ENCODE data around the gene FCF1. TPM values are rescaled to one million over a fixed set of nuclear protein-coding genes. Genes with fewer than 3 reads are reported as not detected.

FCF1 gene
- total and polyA plus RNA-seq, 2 of the 4 experiments (the other 2 are of a cell fraction): 37.1 to 45.5 TPM

DNA sequence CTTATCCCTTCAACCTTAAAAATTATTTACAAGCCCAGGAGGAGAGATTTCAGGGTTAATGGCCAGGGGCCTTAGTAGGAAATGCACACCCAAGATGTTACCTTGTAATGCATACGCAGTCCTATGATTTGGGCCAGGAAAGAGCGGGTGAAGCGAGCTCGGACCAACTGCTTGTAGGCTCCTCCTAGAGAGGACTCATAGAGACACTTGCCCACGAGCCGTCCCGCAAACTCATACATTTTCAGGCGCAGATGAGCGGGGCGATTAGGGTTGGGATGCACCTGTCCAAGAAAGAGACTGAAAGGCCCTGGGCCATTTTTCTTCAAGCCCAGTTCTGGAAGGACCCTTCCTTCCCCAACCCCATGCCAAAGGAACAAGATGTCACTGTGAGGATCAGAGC is 43.1 kb upstream of the FCF1 start:
- Histone ChIP-seq H4K5ac (ENCODE audit: low read depth, low read length) (no peak overlapping the region), H3K4me2 (ENCODE audit: low read depth, low read length) (no peak overlapping the region), H3K23ac (ENCODE audit: low read depth, low read length) (0 out of 2 replicates have a peak overlapping the region, but pooled peaks have one; percentile 14), H2AFZ (replicated peaks; ENCODE audit: low read length, poor library complexity) (no peak overlapping the region), H4K20me1 (ENCODE audit: insufficient read depth, low read length) (no peaks in the 10 kb centered on the region), H3K9me3 (ENCODE audit: control insufficient read depth, insufficient read depth, low read length) (no peaks in the 10 kb centered on the region), H3K4me1 (ENCODE audit: control insufficient read depth, insufficient read depth, low read length) (peaks cover 6% of the 10 kb centered on the region), H3K4ac (ENCODE audit: low read depth, low read length) (no peak overlapping the region), H2BK5ac (ENCODE audit: low read depth, low read length, poor library complexity, severe bottlenecking) (no peak overlapping the region), H3K27ac (ENCODE audit: insufficient read depth, low read length) (no peak overlapping the region), H4K8ac (ENCODE audit: low read depth in 2 of 2, low read length in 2 of 2) (no peak overlapping the region), H3K18ac (ENCODE audit: low read depth, low read length) (no peak overlapping the region), H3K79me1 (ENCODE audit: low read depth in 1 of 2, low read length in 2 of 2) (peaks cover 16 to 32% of the 10 kb centered on the region in 2 experiments; a peak in 2 of 4 replicates), H3K14ac (replicated peaks; ENCODE audit: low read depth, low read length) (no peak overlapping the region), H4K91ac (ENCODE audit: insufficient read depth, low read depth, low read length) (no peak overlapping the region), H2AK5ac (ENCODE audit: low read depth, low read length) (no peak overlapping the region), H2BK120ac (ENCODE audit: low read depth, low read length) (no peak overlapping the region), H2AK9ac (replicated peaks; ENCODE audit: low read depth, low read length, poor library complexity) (no peak overlapping the region), H3K56ac (ENCODE audit: extremely low read depth, insufficient read depth, low read length) (no peak overlapping the region), H3K9ac (ENCODE audit: low read depth, low read length) (no peak overlapping the region), H2BK15ac (ENCODE audit: low read depth, low read length) (no peak overlapping the region), H2BK20ac (ENCODE audit: low read depth, low read length) (no peak overlapping the region), H3K36me3 (ENCODE audit: control insufficient read depth, insufficient read depth, low read length) (peaks cover 36% of the 10 kb centered on the region), H3K27me3 (ENCODE audit: control insufficient read depth, insufficient read depth, low read length) (no peaks in the 10 kb centered on the region), H3K9me1 (ENCODE audit: insufficient read depth, low read length) (peaks cover 4% of the 10 kb centered on the region), H3K4me3 (ENCODE audit: insufficient read depth, low read depth, low read length) (no peak overlapping the region)
- POLR2A ChIA-PET (ENCODE audit: unreplicated experiment): interaction anchor here (0.5 kb wide), 1 partner anchor 13 kb away, joined by 3 read pairs; no protein-coding TSS in a partner anchor
- in situ Hi-C loops (cut with MboI; ENCODE audit: low sequenced_read_pairs): no loop called here
- no TSS peak for BruUV-seq (replicated peaks)
- TF ChIP-seq RAD21 (IDR thresholded peaks at IDR 0.05; ENCODE audit: low read length): no peak
- CTCF ChIA-PET: no interaction called here
- intact Hi-C loops (cut with micrococcal nuclease): loop anchor here (2.0 kb wide), 1 partner anchor 61 kb away; no protein-coding TSS in a partner anchor
- no peak for ATAC-seq (ENCODE audit: low read depth)
- no peak for DNase-seq
- dilution Hi-C loops (cut with HindIII; ENCODE audit: low sequenced_read_pairs, unreplicated experiment): no loop called here
- 100% methylated on average over 4 of the region's 10 CpGs; no CpG with 5 or more reads in 1 of the 2 experiments for WGBS, 2 experiments (ENCODE audit: extremely low coverage in 2 of 2, insufficient read length in 1 of 2)
